IPS-NIHi11 (cell line): Measurements from ENCODE around the gene ANKRD55.
"Not testable (repeated sequence)": the region's sequence is repeated elsewhere in the genome, so short reads cannot be mapped to it uniquely, and the experiment has no call there.

ENCODE experiments used
- DNase-seq: peaks from one replicate; pipeline ENCODE4 v3.0.0; 2012; ENCODE audit warnings: mixed read lengths, low spot score

Gene ANKRD55

GRCh38 chr5:56102207-56102606 is 130.9 kb downstream of the ANKRD55 start:
- not testable (repeated sequence) for DNase-seq

GRCh38 chr5:56101180-56101579 is 131.9 kb downstream of the ANKRD55 start:
- DNase-seq: no peak

GRCh38 chr5:56100439-56101176 is 132.5 kb downstream of the ANKRD55 start:
- no peak for DNase-seq

GRCh38 chr5:56099346-56099745 is 133.8 kb downstream of the ANKRD55 start:
- no peak for DNase-seq

- no peak for DNase-seq
These were observed 136.1 kb downstream of the ANKRD55 start for GRCh38 chr5:56097055-56097454.

- DNase-seq: no peak
These were observed 137.5 kb downstream of the ANKRD55 start for GRCh38 chr5:56095579-56096102.

GRCh38 chr5:56094579-56095361 is 138.4 kb downstream of the ANKRD55 start:
- no peak for DNase-seq

GRCh38 chr5:56093970-56094369 is 139.2 kb downstream of the ANKRD55 start:
- DNase-seq: no peak

- no peak for DNase-seq
These were observed 141.0 kb downstream of the ANKRD55 start for GRCh38 chr5:56092115-56092514.

- DNase-seq: no peak
These were observed 141.5 kb downstream of the ANKRD55 start for GRCh38 chr5:56091664-56092063.

- DNase-seq: no peak
These were observed 142.2 kb downstream of the ANKRD55 start for GRCh38 chr5:56090793-56091460.

- no peak for DNase-seq
These were observed 143.9 kb downstream of the ANKRD55 start for GRCh38 chr5:56088967-56089829.

- no peak for DNase-seq
These were observed 144.6 kb downstream of the ANKRD55 start for GRCh38 chr5:56088431-56088949.

- DNase-seq: no peak
These were observed 147.9 kb downstream of the ANKRD55 start for GRCh38 chr5:56085193-56085592.

- no peak for DNase-seq
These were observed 149.8 kb downstream of the ANKRD55 start for GRCh38 chr5:56083286-56083854.

GRCh38 chr5:56081053-56081642 is 152.0 kb downstream of the ANKRD55 start:
- DNase-seq: not testable (repeated sequence)

- no peak for DNase-seq
These were observed 152.6 kb downstream of the ANKRD55 start for GRCh38 chr5:56080375-56081052.

- DNase-seq: not testable (repeated sequence)
These were observed 154.0 kb downstream of the ANKRD55 start for GRCh38 chr5:56079157-56079500.

GRCh38 chr5:56078278-56079156 is 154.6 kb downstream of the ANKRD55 start:
- DNase-seq: no peak
